IPS-18c (cell line): Measurements from ENCODE around the gene PUS1.
"Not testable (repeated sequence)": the region's sequence is repeated elsewhere in the genome, so short reads cannot be mapped to it uniquely, and the experiment has no call there.

Experiments used
- H3K4me3 ChIP-seq: 2 replicates; pipeline ENCODE4 v1.7.0; 2013; ENCODE audit warnings: low read depth, mild to moderate bottlenecking, low read length, moderate library complexity; ENCODE audit not compliant: insufficient read depth
- H3K9me3 ChIP-seq: one replicate; pipeline ENCODE4 v1.6.1; 2013; ENCODE audit warnings: mild to moderate bottlenecking, low read length, moderate library complexity; ENCODE audit not compliant: control insufficient read depth, insufficient read depth

PUS1 gene

DNA sequence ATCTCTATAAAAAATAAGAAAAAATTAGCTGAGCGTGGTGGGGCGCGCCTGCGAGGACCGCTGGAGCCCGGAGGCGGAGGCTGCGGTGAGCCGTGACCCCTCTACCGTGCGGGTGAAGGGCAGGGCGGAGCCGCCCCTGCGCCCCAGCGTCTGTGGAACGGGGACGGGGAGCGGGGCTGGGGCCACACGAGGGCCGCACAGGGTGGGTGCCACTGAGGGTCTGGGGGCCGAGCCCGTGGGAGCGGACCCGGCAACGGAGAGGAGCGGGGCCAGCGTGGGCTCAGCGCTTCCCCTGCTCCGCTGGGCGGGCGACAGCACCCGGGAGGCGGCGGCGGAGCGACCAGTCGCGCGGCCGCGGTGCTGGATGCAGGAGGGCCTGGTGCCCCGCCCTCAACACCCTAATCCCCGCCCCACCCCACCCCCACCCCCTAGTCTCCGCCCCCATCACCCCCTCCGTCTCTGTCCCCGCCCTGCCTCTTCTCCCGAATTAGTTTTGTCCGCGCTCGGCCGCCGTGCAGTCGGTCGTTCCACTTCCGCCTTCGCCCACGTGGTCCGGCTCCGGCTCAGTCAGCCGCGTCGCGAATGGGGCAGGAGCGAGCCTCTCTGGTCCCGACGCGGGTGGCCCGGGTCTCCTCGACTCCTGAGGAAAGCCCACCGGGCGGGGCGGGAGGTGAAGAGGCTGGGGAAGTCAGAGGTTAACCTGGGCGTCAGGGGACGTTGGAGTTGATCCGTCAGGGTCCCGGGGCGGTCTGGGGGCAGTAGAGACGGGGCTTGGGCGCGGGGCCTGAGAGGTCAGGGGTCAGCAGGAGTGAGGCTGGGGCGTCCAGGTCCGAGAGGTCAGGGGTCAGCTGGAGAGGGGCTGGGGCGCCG lies at the start of gene PUS1:
TSS of gene PUS1 (plus strand) at position 566 of the 870 bp plus-strand sequence. CDS start 447 bp downstream, outside the sequence.
- no peaks in the 10 kb centered on the region for H3K9me3 ChIP-seq
- H3K4me3 ChIP-seq, result peak within 1 kb of the TSS; percentile 95

GRCh38 chr12:131882804-131883520 lies 46.1 kb upstream of the PUS1 start:
- H3K4me3 ChIP-seq, result no peak overlapping the region
- H3K9me3 ChIP-seq, result peaks cover 3% of the 10 kb centered on the region

DNA sequence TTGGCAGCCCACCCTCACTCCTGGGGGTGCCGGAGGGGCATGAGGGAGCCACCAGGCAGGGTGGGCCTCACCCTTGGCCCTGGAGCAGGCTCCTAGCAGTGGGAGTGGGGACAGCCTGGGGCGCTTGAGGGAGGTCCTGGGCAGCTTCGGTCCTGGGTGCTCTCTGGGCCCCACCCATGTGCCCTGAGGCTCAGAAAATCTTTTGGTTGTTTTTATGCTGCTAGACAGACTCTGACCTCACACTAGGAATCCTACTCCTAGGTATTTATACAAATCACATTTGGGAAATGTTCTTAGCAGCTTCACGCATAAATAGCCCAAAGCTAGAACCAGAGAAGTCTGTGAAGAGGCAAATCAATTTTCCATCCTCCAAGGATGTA lies 45.6 kb upstream of the PUS1 start:
- no peak overlapping the region for H3K4me3 ChIP-seq
- peaks cover 3% of the 10 kb centered on the region for H3K9me3 ChIP-seq

GRCh38 chr12:131885076-131885475 lies 44.0 kb upstream of the PUS1 start:
- H3K9me3 ChIP-seq, H3K4me3 ChIP-seq: not testable (repeated sequence)

- H3K4me3 ChIP-seq, result no peak overlapping the region
- peaks cover 3% of the 10 kb centered on the region for H3K9me3 ChIP-seq
Observed at GRCh38 chr12:131885543-131886057, 43.5 kb upstream of the PUS1 start.

DNA sequence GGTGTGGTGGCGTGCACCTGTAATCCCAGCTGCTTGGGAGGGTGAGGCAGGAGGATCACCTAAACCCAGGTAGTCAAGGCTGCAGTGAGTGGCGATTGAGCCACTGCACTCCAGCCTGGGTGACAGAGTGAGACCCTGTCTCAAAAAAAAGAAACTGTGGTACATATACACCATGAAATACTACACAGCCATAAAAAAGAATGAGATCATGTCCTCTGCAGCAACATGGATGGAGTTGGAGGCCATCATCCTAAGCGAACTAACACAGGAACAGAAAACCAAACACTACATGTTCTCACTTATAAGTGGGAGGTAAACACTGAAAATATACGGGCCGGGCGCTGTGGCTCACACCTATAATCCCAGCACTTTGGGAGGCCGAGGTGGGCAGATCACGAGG lies 37.4 kb upstream of the PUS1 start:
- H3K4me3 ChIP-seq, H3K9me3 ChIP-seq: not testable (repeated sequence)

DNA sequence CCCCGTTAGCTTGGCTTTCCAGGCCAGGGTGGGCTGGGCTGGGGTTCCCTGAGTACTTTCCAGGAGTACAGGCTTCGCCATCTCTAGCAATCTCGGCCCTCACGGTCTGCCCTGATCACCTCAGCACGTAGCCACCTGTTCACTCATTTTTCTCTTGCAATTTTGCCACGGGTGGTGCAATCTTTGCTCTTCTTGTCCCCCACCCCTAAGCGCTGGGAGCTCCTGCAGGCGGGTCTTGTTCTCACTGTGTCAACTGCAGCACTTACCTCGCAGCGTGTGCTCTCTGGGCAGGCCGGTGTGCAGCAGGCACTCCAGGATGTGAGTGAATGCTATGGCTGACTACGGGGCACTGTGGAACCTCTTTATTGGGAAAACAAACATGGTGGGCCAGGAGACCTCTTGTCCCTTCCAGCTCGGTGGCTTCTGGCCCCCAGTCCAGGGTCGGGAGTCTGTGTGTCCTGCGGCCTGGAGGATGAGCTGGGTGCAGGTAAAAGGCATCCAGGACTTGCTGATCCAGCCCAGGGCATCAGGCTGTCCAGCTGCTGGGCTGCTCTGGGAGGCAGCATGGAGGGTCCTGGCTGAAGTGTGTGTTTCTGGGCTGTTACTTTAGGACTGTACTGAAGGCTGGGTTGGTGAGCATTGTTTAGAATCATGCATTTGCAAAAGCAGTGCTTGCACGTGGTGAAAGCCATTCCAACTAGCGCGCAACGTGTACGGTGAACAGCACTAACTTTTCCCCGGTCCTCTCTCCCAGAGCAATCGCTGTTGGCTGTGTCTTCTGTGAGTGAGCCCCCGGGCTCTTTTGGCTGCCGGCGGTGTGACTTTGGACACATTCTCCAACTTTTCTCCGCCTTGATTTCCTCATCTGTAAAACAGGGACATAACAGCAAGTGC lies 36.1 kb upstream of the PUS1 start:
- Histone ChIP-seq H3K4me3 (no peak overlapping the region), H3K9me3 (no peaks in the 10 kb centered on the region)

DNA sequence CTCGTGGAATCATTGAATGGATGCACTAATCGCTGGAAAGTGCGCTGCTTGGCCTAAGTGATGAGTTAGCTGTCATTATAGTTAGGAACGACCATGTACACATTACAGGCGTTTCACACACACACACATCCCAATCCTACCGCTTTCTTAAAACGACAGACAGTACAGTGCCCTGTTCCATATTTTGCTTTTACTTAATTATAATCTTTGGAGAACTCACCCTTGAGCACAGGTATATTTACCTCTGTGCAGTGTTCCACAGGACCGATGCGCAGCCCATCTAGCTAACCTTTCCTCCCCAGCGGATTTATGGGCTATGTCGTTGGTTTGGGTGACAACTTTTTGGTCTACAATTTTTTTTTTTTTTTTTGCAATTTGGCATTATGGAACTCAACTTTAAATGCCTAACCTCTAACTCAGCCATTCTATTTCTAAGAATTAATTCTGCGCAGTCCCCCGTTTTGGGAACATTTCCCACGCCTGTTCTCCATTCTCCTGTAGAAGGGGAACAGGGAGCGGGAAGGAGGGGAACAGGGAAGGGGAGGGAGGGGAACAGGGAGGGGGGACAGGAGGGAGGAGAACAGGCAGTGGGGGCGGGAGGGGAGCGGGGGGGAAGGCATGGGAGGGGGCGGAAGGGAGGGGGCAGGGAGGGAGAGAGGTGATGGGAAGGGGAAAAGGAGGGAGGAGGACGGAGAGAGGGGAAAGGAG lies 35.3 kb upstream of the PUS1 start:
- H3K4me3 ChIP-seq, result no peak overlapping the region
- H3K9me3 ChIP-seq, result no peaks in the 10 kb centered on the region

DNA sequence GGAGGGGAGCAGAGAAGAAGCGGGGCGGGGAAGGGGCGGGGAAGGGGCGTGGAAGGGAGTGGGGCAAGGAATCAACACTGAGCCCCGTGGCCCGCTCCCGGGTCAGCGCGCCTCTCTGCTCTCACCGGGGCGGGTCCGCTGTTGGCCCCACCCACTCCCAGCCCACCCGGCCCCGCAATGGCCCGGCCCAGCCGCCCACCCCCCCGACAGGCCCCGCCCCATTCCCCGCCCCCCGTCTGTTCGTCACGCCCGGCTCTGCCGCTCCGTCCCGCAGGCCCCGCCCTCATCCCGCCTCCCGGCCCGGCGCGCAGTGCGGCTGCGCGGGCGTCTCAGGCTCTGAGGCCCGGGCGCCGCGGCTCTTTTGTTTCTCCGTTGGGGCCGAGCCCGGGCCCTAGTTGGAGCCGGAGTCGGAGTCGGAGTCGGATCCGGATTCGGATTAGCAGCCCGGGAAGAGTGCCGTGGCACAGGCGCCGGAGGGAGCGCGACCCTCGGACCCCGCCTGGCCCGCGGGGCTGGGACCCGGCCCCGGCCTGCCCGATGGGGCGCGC lies 34.7 kb upstream of the PUS1 start, which contains the start of gene ULK1:
TSS of gene ULK1 (plus strand) at position 310 of the 548 bp plus-strand sequence. CDS start 380 bp downstream, outside the sequence.
- Histone ChIP-seq H3K9me3 (no peaks in the 10 kb centered on the region), H3K4me3 (peak within 1 kb of the TSS; percentile 71)

DNA sequence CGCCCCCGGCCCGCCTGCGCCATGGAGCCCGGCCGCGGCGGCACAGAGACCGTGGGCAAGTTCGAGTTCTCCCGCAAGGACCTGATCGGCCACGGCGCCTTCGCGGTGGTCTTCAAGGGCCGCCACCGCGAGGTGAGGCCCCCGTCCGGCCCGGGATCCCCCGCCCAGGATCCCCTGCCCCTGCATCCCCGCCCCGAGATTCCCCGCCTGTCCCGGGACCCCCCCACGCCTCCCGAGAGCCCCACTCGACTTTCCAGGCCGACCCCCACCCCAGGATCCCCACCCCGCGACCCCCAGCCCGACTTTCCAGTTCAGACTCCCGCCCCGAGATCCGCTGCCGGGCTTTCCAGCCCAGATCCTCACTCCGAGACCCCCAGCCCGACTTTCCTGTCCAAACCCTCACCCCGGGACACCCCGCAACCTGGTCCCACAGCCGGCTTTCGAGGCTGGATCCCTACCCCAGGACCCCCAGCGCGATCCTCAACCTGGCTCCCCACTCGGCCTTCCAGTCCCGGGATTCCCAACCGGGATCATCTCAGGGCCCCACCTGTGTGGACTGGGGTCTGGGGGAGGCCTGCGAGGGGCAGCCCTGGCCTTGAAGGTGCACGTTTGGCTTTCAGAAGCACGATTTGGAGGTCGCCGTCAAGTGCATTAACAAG lies 34.0 kb upstream of the PUS1 start:
- H3K9me3 ChIP-seq, result no peaks in the 10 kb centered on the region

GRCh38 chr12:131895640-131896079 lies 33.4 kb upstream of the PUS1 start:
- H3K9me3 ChIP-seq, result no peaks in the 10 kb centered on the region
- peak overlapping the region; percentile 71 for H3K4me3 ChIP-seq

More for the DNA sequence above, 34.0 kb upstream of the PUS1 start:
- H3K4me3 ChIP-seq, result peak overlapping the region; percentile 71

DNA sequence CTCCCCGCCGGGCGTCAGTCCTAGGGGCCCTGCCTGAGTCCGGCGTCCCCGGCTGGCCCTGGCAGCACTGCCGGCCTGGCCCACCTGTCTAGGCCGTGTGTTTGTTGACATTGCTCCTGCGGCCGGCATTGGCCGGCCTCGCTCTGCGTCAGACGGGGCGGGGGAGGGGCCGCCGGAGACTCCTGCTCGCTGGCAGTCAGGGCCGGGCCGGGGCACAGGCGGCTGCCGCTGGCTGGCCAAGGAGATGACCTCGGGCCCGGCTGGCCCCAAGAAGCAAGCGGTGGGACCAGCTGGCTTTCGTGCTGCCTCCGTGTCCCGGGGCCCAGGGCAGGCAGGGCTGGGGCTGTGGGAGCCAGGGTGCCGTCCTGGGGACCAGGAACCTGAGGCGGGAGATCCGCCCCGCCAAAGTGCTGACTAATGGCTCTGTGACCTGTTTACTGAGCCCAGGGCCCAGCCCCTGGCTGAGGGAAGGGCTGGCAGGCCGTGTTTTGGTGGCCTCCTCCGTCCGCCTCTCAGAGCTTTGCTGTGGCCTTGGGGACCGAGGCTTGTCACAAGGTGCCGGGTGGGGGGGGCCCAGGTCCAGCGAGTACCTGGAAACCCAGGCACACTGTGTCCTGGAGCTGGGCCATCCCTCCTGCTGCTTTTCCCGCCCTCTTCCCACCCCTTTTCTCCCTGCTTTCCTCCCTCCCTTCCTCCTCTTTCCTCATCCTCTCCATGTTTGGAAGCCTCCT lies 32.8 kb upstream of the PUS1 start:
- H3K4me3 ChIP-seq, result peak overlapping the region; percentile 71
- H3K9me3 ChIP-seq, result no peaks in the 10 kb centered on the region

- Histone ChIP-seq H3K9me3 (no peaks in the 10 kb centered on the region), H3K4me3 (peak overlapping the region; percentile 61)
Observed at GRCh38 chr12:131896811-131897270, 32.2 kb upstream of the PUS1 start.

- Histone ChIP-seq H3K9me3 (no peaks in the 10 kb centered on the region), H3K4me3 (no peak overlapping the region)
Observed at GRCh38 chr12:131897276-131897675, 31.8 kb upstream of the PUS1 start.

DNA sequence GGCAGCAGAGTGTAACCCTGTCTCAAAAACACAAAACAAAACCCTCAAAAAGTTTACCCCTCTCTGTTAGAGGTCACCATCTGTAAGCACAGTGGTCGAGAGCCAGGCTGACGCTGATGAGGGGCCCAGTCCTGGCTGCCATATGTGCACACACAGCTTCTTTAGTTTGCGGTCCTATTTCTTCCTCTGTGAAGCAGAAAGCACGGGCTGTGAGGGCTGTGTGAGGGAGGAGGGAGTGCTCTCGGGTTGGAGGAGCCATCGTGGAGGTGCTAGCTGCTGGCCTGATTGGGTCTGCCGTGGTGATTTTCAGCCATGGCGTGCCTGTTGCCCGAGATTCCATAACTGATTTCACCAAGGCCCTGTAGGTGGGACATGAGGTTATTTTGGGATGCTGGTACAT lies 31.2 kb upstream of the PUS1 start:
- Histone ChIP-seq H3K9me3 (no peaks in the 10 kb centered on the region), H3K4me3 (no peak overlapping the region)
